GM21737 (cell line): Measurements from ENCODE around the gene TOGARAM1.
"Not testable (repeated sequence)": the region's sequence is repeated elsewhere in the genome, so short reads cannot be mapped to it uniquely, and the experiment has no call there.

Experiments
- ATAC-seq: cut with Tn5 transposase; IDR thresholded peaks from one replicate; pipeline ENCODE4 v1.9.1; 2021; ENCODE audit warnings: mild to moderate bottlenecking, moderate library complexity; ENCODE audit not compliant: unreplicated experiment

The TOGARAM1 gene

GRCh38 chr14:45038865-45039264 is 76.9 kb downstream of the TOGARAM1 start:
- no peak for ATAC-seq

- no peak for ATAC-seq
Measured at GRCh38 chr14:45039390-45039789, 77.4 kb downstream of the TOGARAM1 start.

- ATAC-seq = no peak
Measured at GRCh38 chr14:45041641-45042040, 79.7 kb downstream of the TOGARAM1 start.

- no peak for ATAC-seq
Measured at GRCh38 chr14:45044638-45045037, 82.6 kb downstream of the TOGARAM1 start.

- no peak for ATAC-seq
Measured at GRCh38 chr14:45048385-45048784, 86.4 kb downstream of the TOGARAM1 start.

- ATAC-seq = no peak
Measured at GRCh38 chr14:45051180-45051579, 89.2 kb downstream of the TOGARAM1 start.

GRCh38 chr14:45051896-45052295 is 89.9 kb downstream of the TOGARAM1 start:
- no peak for ATAC-seq

- no peak for ATAC-seq
Measured at GRCh38 chr14:45057349-45057748, 95.4 kb downstream of the TOGARAM1 start.

- no peak for ATAC-seq
Measured at GRCh38 chr14:45057881-45058364, 95.9 kb downstream of the TOGARAM1 start.

- no peak for ATAC-seq
Measured at GRCh38 chr14:45060551-45060950, 98.6 kb downstream of the TOGARAM1 start.

GRCh38 chr14:45065540-45065939 is 103.5 kb downstream of the TOGARAM1 start:
- ATAC-seq = no peak

GRCh38 chr14:45065956-45066355 is 104.0 kb downstream of the TOGARAM1 start:
- no peak for ATAC-seq

- no peak for ATAC-seq
Measured at GRCh38 chr14:45066667-45067066, 104.7 kb downstream of the TOGARAM1 start.

GRCh38 chr14:45068396-45068795 is 106.4 kb downstream of the TOGARAM1 start:
- ATAC-seq = no peak

- no peak for ATAC-seq
Measured at GRCh38 chr14:45070215-45070614, 108.2 kb downstream of the TOGARAM1 start.

GRCh38 chr14:45072126-45072525 is 110.1 kb downstream of the TOGARAM1 start:
- no peak for ATAC-seq

GRCh38 chr14:45073231-45073879 is 111.4 kb downstream of the TOGARAM1 start:
- no peak for ATAC-seq

GRCh38 chr14:45078323-45078722 is 116.3 kb downstream of the TOGARAM1 start:
- no peak for ATAC-seq

GRCh38 chr14:45080416-45080968 is 118.5 kb downstream of the TOGARAM1 start:
- not testable (repeated sequence) for ATAC-seq

- not testable (repeated sequence) for ATAC-seq
Measured at GRCh38 chr14:45081096-45081495, 119.1 kb downstream of the TOGARAM1 start.

GRCh38 chr14:45082420-45082819 is 120.4 kb downstream of the TOGARAM1 start:
- ATAC-seq = no peak

GRCh38 chr14:45083617-45083975 is 121.6 kb downstream of the TOGARAM1 start:
- ATAC-seq = no peak
